GM12873 (cell line): ENCODE results near the gene RNPEP.

Experiments
- CTCF ChIP-seq: IDR thresholded peaks from 2 replicates; pipeline ENCODE4 v1.5.1; 2012; ENCODE audit warnings: low read depth, mild to moderate bottlenecking, moderate library complexity, low read length, control low read depth; ENCODE audit not compliant: insufficient read depth; ENCODE audit errors: missing control alignments

RNPEP gene

GRCh38 chr1:201966171-201966570 lies 16.3 kb upstream of the RNPEP start:
- TF ChIP-seq CTCF = no peak

GRCh38 chr1:201968202-201968925 lies 14.1 kb upstream of the RNPEP start:
- TF ChIP-seq CTCF = no peak

GRCh38 chr1:201970334-201971159 lies 11.9 kb upstream of the RNPEP start:
- TF ChIP-seq CTCF = no peak

- TF ChIP-seq CTCF = no peak
Observed at GRCh38 chr1:201982082-201982622, 296 bp upstream of the RNPEP start.

GRCh38 chr1:201983380-201983805 lies 945 bp downstream of the RNPEP start:
- TF ChIP-seq CTCF = peak; percentile 15

GRCh38 chr1:201984446-201984845 lies 2.0 kb downstream of the RNPEP start:
- TF ChIP-seq CTCF = no peak

GRCh38 chr1:201985355-201985754 lies 2.9 kb downstream of the RNPEP start:
- no peak for TF ChIP-seq CTCF
